Measurements from ENCODE around the gene PI4KA.

The PI4KA gene

DNA sequence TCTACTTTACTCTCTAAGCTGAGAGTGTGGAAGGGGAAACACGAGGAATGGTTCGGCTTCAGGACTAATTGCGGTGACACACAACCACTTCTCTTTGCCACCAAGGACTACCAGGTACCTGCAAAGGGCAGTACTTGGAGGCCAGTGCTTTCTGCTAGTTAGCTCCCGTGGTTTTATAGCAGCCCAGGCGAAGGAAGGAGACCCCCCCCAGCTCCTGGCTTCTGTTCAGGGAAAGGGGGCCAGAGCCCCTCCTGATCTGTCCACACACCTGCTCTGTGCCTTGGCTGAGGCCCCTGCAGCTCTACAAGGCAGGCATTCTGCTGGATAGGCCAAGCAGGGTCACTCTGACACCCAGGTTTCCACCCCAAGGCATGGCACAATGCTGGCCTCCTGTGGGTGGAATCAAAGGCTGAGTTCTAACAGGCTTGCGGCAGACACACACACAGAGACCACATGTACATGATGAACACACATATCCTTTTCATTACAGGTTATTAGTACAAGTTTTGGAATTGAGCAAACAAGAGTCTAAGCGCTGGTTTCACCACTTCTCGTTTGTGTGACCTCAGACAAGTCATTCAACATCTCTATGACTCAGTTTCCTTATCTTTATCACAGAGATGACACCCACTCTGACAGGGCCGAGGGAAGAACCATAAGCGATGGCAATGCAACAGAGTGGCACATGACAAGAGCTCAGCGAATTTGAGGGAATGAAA lies 77.2 kb downstream of the PI4KA start:
- TF ChIP-seq CTCF (IDR thresholded peaks at IDR 0.05): no peak
- TF ChIP-seq ZFX (IDR thresholded peaks at IDR 0.05; ENCODE audit: borderline replicate concordance): no peak
- H3K27ac ChIP-seq: no peak overlapping the region

- no peak overlapping the region for H3K27ac ChIP-seq
- no peak for TF ChIP-seq ZFX (IDR thresholded peaks at IDR 0.05; ENCODE audit: borderline replicate concordance)
- no peak for TF ChIP-seq CTCF (IDR thresholded peaks at IDR 0.05)
Measured at GRCh38 chr22:20779818-20780158, 78.8 kb downstream of the PI4KA start.

GRCh38 chr22:20779014-20779817 lies 79.4 kb downstream of the PI4KA start:
- H3K27ac ChIP-seq: peak overlapping the region; percentile 82; the same call in 1 of the 2 replicates

GRCh38 chr22:20777420-20778177 lies 81.0 kb downstream of the PI4KA start:
- peak overlapping the region; percentile 82 for H3K27ac ChIP-seq
- TF ChIP-seq CTCF (IDR thresholded peaks at IDR 0.05) (peak; percentile 27), ZFX (IDR thresholded peaks at IDR 0.05; ENCODE audit: borderline replicate concordance) (no peak)

More at GRCh38 chr22:20779014-20779817, 79.4 kb downstream of the PI4KA start:
- TF ChIP-seq CTCF (IDR thresholded peaks at IDR 0.05) (no peak), ZFX (IDR thresholded peaks at IDR 0.05; ENCODE audit: borderline replicate concordance) (no peak)

DNA sequence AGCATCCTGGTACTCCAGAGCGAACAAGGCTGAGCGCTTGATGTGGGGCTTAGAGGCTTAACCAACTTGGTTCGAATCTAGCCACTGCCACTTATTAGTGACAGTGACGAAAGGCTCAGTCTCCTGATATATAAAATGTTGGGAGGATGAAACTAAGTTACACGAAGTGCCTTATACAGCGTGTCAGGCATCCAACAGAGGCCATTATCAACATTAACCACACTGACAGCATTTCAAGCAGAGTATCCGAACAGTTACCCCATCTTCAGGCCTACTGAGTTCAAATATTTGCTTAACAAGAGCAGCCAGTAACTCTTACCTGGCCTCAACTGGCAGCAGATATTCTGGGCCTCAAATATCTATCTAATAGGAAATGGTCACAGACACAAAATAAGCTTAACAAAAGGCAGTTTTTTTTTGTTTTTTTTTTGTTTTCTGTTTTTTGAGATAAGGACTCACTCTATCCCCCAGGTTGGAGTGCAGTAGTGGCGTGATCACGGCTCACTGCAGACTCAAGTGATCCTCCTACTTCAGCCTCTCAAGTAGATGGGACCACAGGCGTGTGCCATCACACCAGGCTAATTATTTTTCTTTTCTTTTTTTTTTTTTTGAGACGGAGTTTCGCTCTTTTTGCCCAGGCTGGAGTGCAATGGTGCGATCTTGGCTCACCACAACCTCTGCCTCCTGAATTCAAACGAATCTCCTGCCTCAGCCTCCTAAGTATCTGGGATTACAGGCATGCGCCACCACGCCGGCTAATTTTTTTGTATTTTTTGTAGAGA lies 81.8 kb downstream of the PI4KA start:
- peak overlapping the region; percentile 82 for H3K27ac ChIP-seq
- no peak for TF ChIP-seq ZFX (IDR thresholded peaks at IDR 0.05; ENCODE audit: borderline replicate concordance)
- TF ChIP-seq CTCF (IDR thresholded peaks at IDR 0.05): no peak

DNA sequence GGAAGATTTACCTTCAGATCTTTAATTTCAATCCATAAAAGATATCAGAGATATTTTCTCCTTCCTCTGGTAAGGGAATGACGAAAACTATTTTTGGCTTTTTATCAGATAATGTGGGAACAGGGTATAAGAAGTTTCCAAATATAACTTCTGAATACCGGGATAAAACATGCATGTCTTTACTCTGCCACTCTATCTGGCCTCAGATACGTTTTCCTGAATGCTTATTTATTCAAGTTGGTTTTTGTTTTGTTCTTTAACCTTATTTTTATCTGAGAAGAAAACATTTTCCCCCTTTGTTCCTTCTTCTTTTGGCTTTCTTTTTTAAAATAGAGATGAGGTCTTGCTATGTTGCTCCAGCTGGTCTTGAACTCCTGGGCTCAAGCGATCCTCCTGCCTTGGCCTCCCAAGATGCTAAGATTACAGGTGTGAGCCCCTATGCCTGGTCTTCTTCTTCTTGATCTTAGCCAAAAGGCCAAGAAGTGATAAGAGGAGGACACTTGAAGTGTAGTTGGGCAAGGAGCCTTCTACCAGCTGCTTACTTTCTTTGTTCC lies 83.2 kb downstream of the PI4KA start:
- TF ChIP-seq CTCF (IDR thresholded peaks at IDR 0.05): no peak
- no peak for TF ChIP-seq ZFX (IDR thresholded peaks at IDR 0.05; ENCODE audit: borderline replicate concordance)
- H3K27ac ChIP-seq: no peak overlapping the region
